DOHH2 (cell line): ENCODE results near the gene NFIX.

ENCODE experiments used
- H3F3A ChIP-seq: fragments of 200-600 bp; sonication (generic), shearing (Covaris generic); 2 replicates; pipeline ENCODE4 v1.6.0; 2016; ENCODE audit warnings: antibody characterized with exemption, mild to moderate bottlenecking; ENCODE audit not compliant: control insufficient read depth, insufficient read depth
- H3K27ac ChIP-seq: fragments of 200-600 bp; sonication (generic); 2 replicates; pipeline ENCODE4 v1.5.1; 2014; ENCODE audit warnings: low read depth, mild to moderate bottlenecking, low read length, moderate library complexity
- H3K27me3 ChIP-seq: fragments of 200-600 bp; sonication (generic); 2 replicates; pipeline ENCODE4 v1.6.1; 2014; ENCODE audit warnings: mild to moderate bottlenecking, low read length, mixed read lengths; ENCODE audit not compliant: control insufficient read depth
- H3K36me3 ChIP-seq: fragments of 200-600 bp; sonication (generic); 2 replicates; pipeline ENCODE4 v1.6.1; 2014; ENCODE audit warnings: mild to moderate bottlenecking, low read length, moderate library complexity, mixed read lengths; ENCODE audit not compliant: control insufficient read depth
- H3K4me1 ChIP-seq: fragments of 200-600 bp; sonication (generic); 2 replicates; pipeline ENCODE4 v1.6.1; 2014; ENCODE audit warnings: mild to moderate bottlenecking, low read length, mixed read lengths; ENCODE audit not compliant: control insufficient read depth
- H3K4me2 ChIP-seq: fragments of 200-600 bp; sonication (generic); 2 replicates; pipeline ENCODE4 v1.6.0; 2014; ENCODE audit warnings: mild to moderate bottlenecking, low read length, moderate library complexity
- H3K4me3 ChIP-seq: fragments of 200-600 bp; sonication (generic); 2 replicates; pipeline ENCODE4 v1.5.1; 2014; ENCODE audit warnings: mild to moderate bottlenecking, low read length, mixed read lengths
- H3K79me2 ChIP-seq: fragments of 200-600 bp; sonication (generic); 2 replicates; pipeline ENCODE4 v1.6.1; 2014; ENCODE audit warnings: mild to moderate bottlenecking, low read length, mixed read lengths; ENCODE audit not compliant: control insufficient read depth
- H3K9me2 ChIP-seq: fragments of 200-600 bp; sonication (generic); replicated peaks from 2 replicates; pipeline ENCODE4 v1.6.1; 2014; ENCODE audit warnings: mild to moderate bottlenecking, low read length, mixed read lengths; ENCODE audit not compliant: control insufficient read depth
- H3K9me3 ChIP-seq: fragments of 200-600 bp; sonication (generic); 2 replicates; pipeline ENCODE4 v1.6.1; 2014; ENCODE audit warnings: antibody characterized with exemption, low read length, mixed read lengths; ENCODE audit not compliant: control insufficient read depth, insufficient read depth
- H4K20me1 ChIP-seq: fragments of 200-600 bp; sonication (generic); 2 replicates; pipeline ENCODE4 v1.6.0; 2014; ENCODE audit warnings: low read depth, mild to moderate bottlenecking, antibody characterized with exemption, low read length, moderate library complexity; ENCODE audit not compliant: control insufficient read depth, insufficient read depth
- EZH2phosphoT487 ChIP-seq: fragments of 200-600 bp; sonication (generic); IDR thresholded peaks from 2 replicates; pipeline ENCODE4 v1.6.1; 2017; ENCODE audit warnings: borderline replicate concordance, mild to moderate bottlenecking, antibody characterized with exemption, low read length, moderate library complexity, mixed read lengths
- TF ChIP-seq, protein P1 (sequence below): fragments of 200-600 bp; sonication (generic); IDR thresholded peaks from one replicate; pipeline ENCODE4 v1.5.1; 2014; ENCODE audit warnings: antibody characterized with exemption, mild to moderate bottlenecking, low read depth, low read length; ENCODE audit not compliant: poor library complexity, severe bottlenecking

Gene NFIX

DNA sequence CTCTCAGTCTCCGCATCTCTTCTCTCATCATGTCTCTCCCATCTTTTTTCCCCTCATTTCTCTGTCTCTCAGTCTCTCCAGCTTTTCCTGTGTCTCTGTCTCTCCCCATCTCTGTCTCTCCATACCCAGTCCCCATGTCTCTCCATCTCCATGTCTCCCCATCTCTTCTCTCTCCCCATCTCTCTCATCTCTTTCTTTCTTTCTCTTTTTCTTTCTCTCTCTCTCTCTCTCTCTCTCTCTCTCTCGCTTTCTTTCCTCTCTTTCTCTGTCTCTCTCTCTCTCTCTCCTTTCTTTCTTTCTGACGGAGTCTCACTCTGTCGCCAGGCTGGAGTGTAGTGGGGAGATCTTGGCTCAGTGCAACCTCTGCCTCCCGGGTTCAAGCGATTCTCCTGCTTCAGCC, 12.6 kb upstream of the NFIX start:
- no peaks in the 10 kb centered on the region for H4K20me1 ChIP-seq
- H3K79me2 ChIP-seq: no peaks in the 10 kb centered on the region
- peaks cover 24% of the 10 kb centered on the region for H3K27me3 ChIP-seq
- no peak overlapping the region for H3K27ac ChIP-seq
- no peaks in the 10 kb centered on the region for H3K36me3 ChIP-seq
- no peaks in the 10 kb centered on the region for H3F3A ChIP-seq
- H3K4me2 ChIP-seq: no peak overlapping the region
- no peaks in the 10 kb centered on the region for H3K9me3 ChIP-seq
- peaks cover 4% of the 10 kb centered on the region for H3K4me1 ChIP-seq
- no peak overlapping the region for H3K4me3 ChIP-seq
- no peaks in the 10 kb centered on the region for H3K9me2 ChIP-seq
- no peak for TF ChIP-seq EZH2phosphoT487
- TF ChIP-seq, protein P1, sequence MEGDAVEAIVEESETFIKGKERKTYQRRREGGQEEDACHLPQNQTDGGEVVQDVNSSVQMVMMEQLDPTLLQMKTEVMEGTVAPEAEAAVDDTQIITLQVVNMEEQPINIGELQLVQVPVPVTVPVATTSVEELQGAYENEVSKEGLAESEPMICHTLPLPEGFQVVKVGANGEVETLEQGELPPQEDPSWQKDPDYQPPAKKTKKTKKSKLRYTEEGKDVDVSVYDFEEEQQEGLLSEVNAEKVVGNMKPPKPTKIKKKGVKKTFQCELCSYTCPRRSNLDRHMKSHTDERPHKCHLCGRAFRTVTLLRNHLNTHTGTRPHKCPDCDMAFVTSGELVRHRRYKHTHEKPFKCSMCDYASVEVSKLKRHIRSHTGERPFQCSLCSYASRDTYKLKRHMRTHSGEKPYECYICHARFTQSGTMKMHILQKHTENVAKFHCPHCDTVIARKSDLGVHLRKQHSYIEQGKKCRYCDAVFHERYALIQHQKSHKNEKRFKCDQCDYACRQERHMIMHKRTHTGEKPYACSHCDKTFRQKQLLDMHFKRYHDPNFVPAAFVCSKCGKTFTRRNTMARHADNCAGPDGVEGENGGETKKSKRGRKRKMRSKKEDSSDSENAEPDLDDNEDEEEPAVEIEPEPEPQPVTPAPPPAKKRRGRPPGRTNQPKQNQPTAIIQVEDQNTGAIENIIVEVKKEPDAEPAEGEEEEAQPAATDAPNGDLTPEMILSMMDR: no peak

DNA sequence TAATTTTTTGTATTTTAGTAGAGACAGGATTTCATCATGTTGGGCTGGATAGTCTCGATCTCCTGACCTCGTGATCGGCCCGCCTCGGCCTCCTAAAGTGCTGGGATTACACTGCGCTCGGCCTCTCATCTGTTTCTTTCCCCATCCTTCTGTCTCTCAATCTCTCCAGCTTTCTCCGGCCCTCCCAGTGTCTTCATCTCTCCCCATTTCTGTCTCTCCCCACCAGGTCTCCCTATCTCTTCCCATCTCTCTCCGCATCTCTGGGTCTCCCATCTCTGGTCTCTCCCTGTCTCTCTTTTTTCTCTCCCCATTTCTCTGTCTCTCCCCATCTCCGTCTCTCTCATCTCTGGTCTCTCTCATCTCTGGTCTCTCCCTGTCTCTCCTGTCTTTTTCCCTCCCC, 12.2 kb upstream of the NFIX start:
- H3K27me3 ChIP-seq: peaks cover 24% of the 10 kb centered on the region
- H3K4me3 ChIP-seq: peak overlapping the region; percentile 49
- peak overlapping the region; percentile 63 for H3K4me2 ChIP-seq
- H3K79me2 ChIP-seq: no peaks in the 10 kb centered on the region
- TF ChIP-seq EZH2phosphoT487: no peak
- TF ChIP-seq, protein P1: no peak
- peaks cover 4% of the 10 kb centered on the region for H3K4me1 ChIP-seq
- H3K9me3 ChIP-seq: no peaks in the 10 kb centered on the region
- no peaks in the 10 kb centered on the region for H4K20me1 ChIP-seq
- no peak overlapping the region for H3K27ac ChIP-seq
- no peaks in the 10 kb centered on the region for H3F3A ChIP-seq
- H3K9me2 ChIP-seq: no peaks in the 10 kb centered on the region
- no peaks in the 10 kb centered on the region for H3K36me3 ChIP-seq

DNA sequence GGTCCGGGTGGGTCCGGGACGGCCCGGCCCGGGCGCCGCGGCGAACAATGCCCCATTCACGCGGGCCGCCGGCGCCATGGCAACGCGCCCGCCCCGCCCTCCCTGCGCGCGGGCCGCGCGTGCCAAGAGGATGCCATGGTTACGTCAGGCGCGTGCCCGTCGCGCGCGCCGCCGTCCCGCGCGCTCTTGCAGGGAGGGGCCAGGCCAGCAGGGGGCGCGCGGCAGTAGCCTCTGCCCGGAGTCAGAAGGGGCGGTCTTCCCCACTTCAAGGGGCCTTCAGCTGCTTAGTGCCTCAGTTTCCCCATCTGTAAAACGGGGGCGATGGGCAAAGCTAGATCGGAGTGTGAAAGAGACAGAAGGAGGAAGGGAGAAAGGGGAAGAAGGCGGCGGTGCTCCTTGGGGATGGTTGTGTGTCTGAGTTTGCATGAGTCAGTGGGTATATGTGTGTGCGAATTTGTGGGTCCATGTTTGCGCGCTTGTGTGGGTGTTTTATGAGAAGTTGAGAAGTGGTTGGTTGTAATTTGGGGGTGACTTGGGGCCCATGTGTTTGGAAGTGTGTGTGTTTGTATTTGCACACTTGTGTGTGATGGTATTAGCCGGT, 11.6 kb upstream of the NFIX start:
- H4K20me1 ChIP-seq: no peaks in the 10 kb centered on the region
- H3K4me1 ChIP-seq: peaks cover 4% of the 10 kb centered on the region
- no peaks in the 10 kb centered on the region for H3F3A ChIP-seq
- H3K4me2 ChIP-seq: peak overlapping the region; percentile 63
- no peaks in the 10 kb centered on the region for H3K9me3 ChIP-seq
- H3K79me2 ChIP-seq: no peaks in the 10 kb centered on the region
- H3K27me3 ChIP-seq: peaks cover 24% of the 10 kb centered on the region
- H3K27ac ChIP-seq: no peak overlapping the region
- H3K9me2 ChIP-seq: no peaks in the 10 kb centered on the region
- TF ChIP-seq EZH2phosphoT487: no peak
- TF ChIP-seq, protein P1: peak; percentile 87
- H3K36me3 ChIP-seq: no peaks in the 10 kb centered on the region
- peak overlapping the region; percentile 49 for H3K4me3 ChIP-seq
